GM19467 (cell line): ENCODE measurements around the gene GLYATL1B.
"Not testable (repeated sequence)": the region's sequence is repeated elsewhere in the genome, so short reads cannot be mapped to it uniquely, and the experiment has no call there.

Experiments
- ATAC-seq: cut with Tn5 transposase; IDR thresholded peaks from one replicate; pipeline ENCODE4 v1.9.1; 2021; ENCODE audit warnings: mild to moderate bottlenecking, moderate library complexity; ENCODE audit not compliant: unreplicated experiment

Gene GLYATL1B

GRCh38 chr11:59095225-59095624 lies 9.1 kb downstream of the GLYATL1B start:
- peak; percentile 75 for ATAC-seq

- not testable (repeated sequence) for ATAC-seq
Measured at GRCh38 chr11:59095972-59096575, 10.0 kb downstream of the GLYATL1B start.

- ATAC-seq, result no peak
Measured at GRCh38 chr11:59097113-59097708, 11.1 kb downstream of the GLYATL1B start.

- not testable (repeated sequence) for ATAC-seq
Measured at GRCh38 chr11:59097938-59098337, 11.8 kb downstream of the GLYATL1B start.

- ATAC-seq, result peak; percentile 54
Measured at GRCh38 chr11:59102259-59102765, 16.2 kb downstream of the GLYATL1B start.

- ATAC-seq, result peak; percentile 76
Measured at GRCh38 chr11:59106363-59107336, 20.5 kb downstream of the GLYATL1B start, which contains the start of gene FAM111B. FAM111B (plus strand) TSS chr11:59107237; CDS start chr11:59109626, 2,389 bp downstream.

GRCh38 chr11:59107721-59108120 lies 21.6 kb downstream of the GLYATL1B start:
- ATAC-seq, result peak; percentile 24

- no peak for ATAC-seq
Measured at GRCh38 chr11:59112494-59112893, 26.4 kb downstream of the GLYATL1B start.

- no peak for ATAC-seq
Measured at GRCh38 chr11:59114344-59114743, 28.2 kb downstream of the GLYATL1B start.

GRCh38 chr11:59115553-59115952 lies 29.4 kb downstream of the GLYATL1B start:
- no peak for ATAC-seq

- ATAC-seq, result no peak
Measured at GRCh38 chr11:59117774-59118173, 31.7 kb downstream of the GLYATL1B start.

- no peak for ATAC-seq
Measured at GRCh38 chr11:59119826-59120225, 33.7 kb downstream of the GLYATL1B start.

GRCh38 chr11:59135648-59136461 lies 49.7 kb downstream of the GLYATL1B start:
- peak; percentile 96 for ATAC-seq

GRCh38 chr11:59136551-59136950 lies 50.4 kb downstream of the GLYATL1B start:
- not testable (repeated sequence) for ATAC-seq

GRCh38 chr11:59137190-59137589 lies 51.1 kb downstream of the GLYATL1B start:
- no peak for ATAC-seq

- ATAC-seq, result no peak
Measured at GRCh38 chr11:59138643-59139042, 52.5 kb downstream of the GLYATL1B start.

- no peak for ATAC-seq
Measured at GRCh38 chr11:59141191-59141590, 55.1 kb downstream of the GLYATL1B start.

- peak; percentile 0 for ATAC-seq
Measured at GRCh38 chr11:59141673-59142460, 55.8 kb downstream of the GLYATL1B start.
